HCT116 (cell line): Measurements from ENCODE around the gene CLEC10A. TPM values are rescaled to one million over a fixed set of nuclear protein-coding genes. Genes with fewer than 3 reads are reported as not detected.

ENCODE experiments used
- ATAC-seq: fragments of 200-7000 bp; cut with Tn5 transposase; 2 replicates; pipeline ENCODE4 v1.9.1; 2020; ENCODE audit warnings: mild to moderate bottlenecking, moderate library complexity
- BruUV-seq: library from RNA; stranded (reverse); fragments of 400-500 nt; replicated peaks from 2 replicates; lab custom pipeline; 2021; lab: Mats Ljungman, UMichigan
- CTCF ChIA-PET: fragments of 300-600 bp; sonication (Branson Sonifier 250); formaldehyde crosslinking; loops from one replicate; lab custom pipeline; 2021; ENCODE audit warnings: antibody characterized with exemption; lab: Charles Lee
- POLR2A ChIA-PET: fragments of 300-600, 350-600 bp; sonication (Branson Sonifier 250); formaldehyde crosslinking; loops from one replicate; lab custom pipeline; 2021; ENCODE audit warnings: antibody characterized with exemption; lab: Charles Lee
- RAD21 ChIA-PET, 2 experiments: fragments of 300-600 bp; sonication (Branson Sonifier 250); formaldehyde crosslinking; loops; one replicate each; lab custom pipeline; 2023; ENCODE audit warnings: low total read pairs in 2 of 2; ENCODE audit not compliant: uncharacterized antibody in 2 of 2, unreplicated experiment in 2 of 2, low non-redundant PET in 1 of 2; lab: Charles Lee
- DNase-seq: peaks from one replicate; pipeline ENCODE4 v3.0.0-alpha.2; 2010; ENCODE audit warnings: low read depth, low spot score
- H2AFZ ChIP-seq: fragments of 200-600 bp; shearing (Covaris generic), sonication (generic); 2 replicates; pipeline ENCODE4 v1.6.1; 2017; ENCODE audit warnings: low read depth, mixed run types, mixed read lengths, antibody characterized with exemption, low read length; ENCODE audit not compliant: poor library complexity, severe bottlenecking
- H3K27ac ChIP-seq: 2 replicates; pipeline ENCODE4 v1.5.1; 2012; ENCODE audit warnings: low read depth, low read length
- H3K27me3 ChIP-seq: fragments of 200-600 bp; sonication (generic); 2 replicates; pipeline ENCODE4 v1.6.1; 2016; ENCODE audit warnings: mixed run types, low read length, mixed read lengths; ENCODE audit not compliant: insufficient read depth
- H3K36me3 ChIP-seq, 2 experiments: fragments of 200-500 bp in 1 of 2; fragments of 200-600 bp in 1 of 2; sonication (Bioruptor generic) in 1 of 2; sonication (generic) in 1 of 2; 2 replicates each; pipeline versions ENCODE4 v1.5.1 to v1.6.1; 2014 to 2016; ENCODE audit warnings: low read length in 2 of 2, inconsistent platforms in 1 of 2, mixed read lengths in 1 of 2, mixed run types in 1 of 2; ENCODE audit not compliant: insufficient read depth in 2 of 2, control insufficient read depth in 1 of 2
- H3K4me1 ChIP-seq, 2 experiments: fragments of 200-600 bp in 1 of 2; sonication (generic) in 1 of 2; 2 replicates each; pipeline versions ENCODE4 v1.5.1 to v1.6.1; 2012 to 2017; ENCODE audit warnings: low read length in 2 of 2, inconsistent platforms in 1 of 2, mild to moderate bottlenecking in 1 of 2, mixed read lengths in 1 of 2, mixed run types in 1 of 2, moderate library complexity in 1 of 2; ENCODE audit not compliant: insufficient read depth in 2 of 2, control insufficient read depth in 1 of 2
- H3K4me2 ChIP-seq: fragments of 200-600 bp; sonication (generic); 2 replicates; pipeline ENCODE4 v1.6.1; 2017; ENCODE audit warnings: mixed run types, low read length, mixed read lengths
- H3K4me3 ChIP-seq, 2 experiments: fragments of 200-600 bp in 1 of 2; sonication (generic) in 1 of 2; replicated peaks in 1 of 2; 2 replicates each; pipeline ENCODE4 v1.5.1; 2011 to 2016; ENCODE audit warnings: low read length in 2 of 2, control low read depth in 1 of 2, low read depth in 1 of 2, mild to moderate bottlenecking in 1 of 2, mixed read lengths in 1 of 2, mixed run types in 1 of 2
- H3K79me2 ChIP-seq: fragments of 200-600 bp; sonication (generic); 2 replicates; pipeline ENCODE4 v1.6.1; 2017; ENCODE audit warnings: mild to moderate bottlenecking, mixed run types, low read length, moderate library complexity, mixed read lengths; ENCODE audit not compliant: insufficient read depth
- H3K9ac ChIP-seq: fragments of 200-600 bp; sonication (generic); 2 replicates; pipeline ENCODE4 v1.6.1; 2016; ENCODE audit warnings: low read length, mixed read lengths
- H3K9me2 ChIP-seq: fragments of 200-600 bp; sonication (generic), shearing (Covaris generic); 2 replicates; pipeline ENCODE4 v1.6.1; 2017; ENCODE audit warnings: mixed run types, mild to moderate bottlenecking, moderate library complexity; ENCODE audit not compliant: insufficient read depth
- H3K9me3 ChIP-seq, 2 experiments: fragments of 200-500 bp in 1 of 2; fragments of 200-600 bp in 1 of 2; sonication (Bioruptor generic) in 1 of 2; sonication (generic) in 1 of 2; 2 replicates each; pipeline ENCODE4 v1.6.1; 2014 to 2017; ENCODE audit warnings: low read length in 2 of 2, mixed read lengths in 2 of 2, inconsistent platforms in 1 of 2, low read depth in 1 of 2, mild to moderate bottlenecking in 1 of 2, mixed run types in 1 of 2, moderate library complexity in 1 of 2; ENCODE audit not compliant: control insufficient read depth in 1 of 2, insufficient read depth in 1 of 2
- H4K20me1 ChIP-seq: fragments of 200-600 bp; sonication (generic), shearing (Covaris generic); 2 replicates; pipeline ENCODE4 v1.6.1; 2017; ENCODE audit warnings: mixed run types, mild to moderate bottlenecking, moderate library complexity; ENCODE audit not compliant: insufficient read depth
- CBX3 ChIP-seq: IDR thresholded peaks from 2 replicates; pipeline ENCODE4 v1.6.1; 2012; ENCODE audit warnings: low read depth
- CEBPB ChIP-seq: IDR thresholded peaks from 2 replicates; pipeline ENCODE4 v1.6.1; 2012; ENCODE audit warnings: low read depth
- EGR1 ChIP-seq: IDR thresholded peaks from 2 replicates; pipeline ENCODE4 v1.6.1; 2012; ENCODE audit warnings: low read depth
- EZH2 ChIP-seq: fragments of 200-600 bp; sonication (generic); IDR thresholded peaks from 2 replicates; pipeline ENCODE4 v1.6.1; 2017; ENCODE audit warnings: antibody characterized with exemption, mixed run types
- EZH2phosphoT487 ChIP-seq: fragments of 200-600 bp; IDR thresholded peaks from 2 replicates; pipeline ENCODE4 v1.6.1; 2018; ENCODE audit warnings: antibody characterized with exemption, borderline replicate concordance
- JUND ChIP-seq: IDR thresholded peaks from 2 replicates; pipeline ENCODE4 v1.6.1; 2012
- POLR2AphosphoS5 ChIP-seq: IDR thresholded peaks from 2 replicates; pipeline ENCODE4 v1.6.1; 2011; ENCODE audit warnings: mild to moderate bottlenecking, low read depth, low read length, moderate library complexity
- RAD21 ChIP-seq: IDR thresholded peaks from 2 replicates; pipeline ENCODE4 v1.6.1; 2012; ENCODE audit warnings: low read depth, mild to moderate bottlenecking
- YY1 ChIP-seq: IDR thresholded peaks from 2 replicates; pipeline ENCODE4 v1.6.1; 2011; ENCODE audit warnings: low read length, low read depth, moderate library complexity, mild to moderate bottlenecking; ENCODE audit not compliant: insufficient replicate concordance; ENCODE audit errors: extremely low read depth
- ZFX ChIP-seq: fragments of 450-650 bp; IDR thresholded peaks from 2 replicates; pipeline ENCODE4 v1.6.1; 2017
- ZNF274 ChIP-seq: fragments of 200-500 bp; sonication (Bioruptor generic); IDR thresholded peaks from 2 replicates; pipeline ENCODE4 v1.6.1; 2014; ENCODE audit warnings: mild to moderate bottlenecking, low read depth, low read length, inconsistent platforms
- intact Hi-C: fragments of 100-400 bp; cut with micrococcal nuclease; formaldehyde crosslinking; loops from 2 replicates; pipeline ENCODE4 v1.10.0; 2022
- total RNA-seq: library from RNA; stranded (reverse); gene quantifications from one replicate; pipeline ENCODE4 v1.2.1, GENCODE V29; 2021; ENCODE audit not compliant: unreplicated experiment
- TF ChIP-seq, protein P1 (sequence below): IDR thresholded peaks from 2 replicates; pipeline ENCODE4 v1.6.1; 2011; ENCODE audit warnings: mild to moderate bottlenecking, low read length, moderate library complexity; ENCODE audit not compliant: insufficient replicate concordance; ENCODE audit errors: extremely low read depth
- TF ChIP-seq, protein P2 (sequence below): IDR thresholded peaks from 2 replicates; pipeline ENCODE4 v1.6.1; 2012
- TF ChIP-seq, protein P3 (sequence below), 3 experiments: fragments of 200-600 bp in 1 of 3; sonication (generic) in 1 of 3; IDR thresholded peaks in 2 of 3; conservative IDR thresholded peaks in 1 of 3; 2 replicates each; pipeline ENCODE4 v1.5.1; 2012 to 2017; ENCODE audit warnings: low read depth in 2 of 3, low read length in 2 of 3, antibody characterized with exemption in 1 of 3, borderline replicate concordance in 1 of 3, control low read depth in 1 of 3, mild to moderate bottlenecking in 1 of 3, mixed read lengths in 1 of 3, mixed run types in 1 of 3, moderate library complexity in 1 of 3; ENCODE audit not compliant: insufficient read depth in 1 of 3
- TF ChIP-seq, protein P4 (sequence below): IDR thresholded peaks from 2 replicates; pipeline ENCODE4 v1.6.1; 2012; ENCODE audit warnings: low read depth

CLEC10A gene
- total RNA-seq, 1 experiment from 2014 or later, result not detected

DNA sequence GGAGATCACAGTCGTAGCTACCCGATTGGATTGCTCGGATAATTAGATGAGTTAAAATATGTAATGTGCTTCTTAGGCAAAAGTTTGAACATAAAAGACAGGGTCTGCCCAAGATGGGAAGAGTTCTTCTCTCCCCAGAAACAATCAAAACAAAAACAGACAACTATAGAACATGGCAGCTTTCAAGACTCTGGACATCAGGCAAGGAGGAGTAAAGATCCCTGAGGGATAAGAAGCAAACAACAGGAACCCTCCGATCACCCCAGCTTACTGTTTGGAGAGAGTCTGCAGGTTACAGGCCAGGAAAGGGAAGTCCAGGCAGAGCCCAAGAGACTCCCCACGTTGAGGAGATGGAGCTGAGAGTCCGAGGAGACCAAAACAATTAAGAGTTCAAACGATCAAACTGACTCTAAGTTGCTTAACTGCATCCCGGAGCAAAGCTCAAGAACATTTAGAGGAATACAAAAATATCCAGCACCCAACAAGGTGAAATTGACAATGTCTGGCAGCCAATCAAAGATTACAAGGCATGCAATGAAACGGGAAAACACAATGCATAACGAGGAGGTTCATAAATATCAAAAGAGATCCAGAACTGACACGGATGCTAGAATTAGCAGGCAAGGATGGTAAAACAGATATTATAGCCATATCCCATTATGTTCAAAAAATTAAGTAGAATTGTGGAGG is 30.7 kb upstream of the CLEC10A start (continued):
- no peak for TF ChIP-seq EZH2phosphoT487

DNA sequence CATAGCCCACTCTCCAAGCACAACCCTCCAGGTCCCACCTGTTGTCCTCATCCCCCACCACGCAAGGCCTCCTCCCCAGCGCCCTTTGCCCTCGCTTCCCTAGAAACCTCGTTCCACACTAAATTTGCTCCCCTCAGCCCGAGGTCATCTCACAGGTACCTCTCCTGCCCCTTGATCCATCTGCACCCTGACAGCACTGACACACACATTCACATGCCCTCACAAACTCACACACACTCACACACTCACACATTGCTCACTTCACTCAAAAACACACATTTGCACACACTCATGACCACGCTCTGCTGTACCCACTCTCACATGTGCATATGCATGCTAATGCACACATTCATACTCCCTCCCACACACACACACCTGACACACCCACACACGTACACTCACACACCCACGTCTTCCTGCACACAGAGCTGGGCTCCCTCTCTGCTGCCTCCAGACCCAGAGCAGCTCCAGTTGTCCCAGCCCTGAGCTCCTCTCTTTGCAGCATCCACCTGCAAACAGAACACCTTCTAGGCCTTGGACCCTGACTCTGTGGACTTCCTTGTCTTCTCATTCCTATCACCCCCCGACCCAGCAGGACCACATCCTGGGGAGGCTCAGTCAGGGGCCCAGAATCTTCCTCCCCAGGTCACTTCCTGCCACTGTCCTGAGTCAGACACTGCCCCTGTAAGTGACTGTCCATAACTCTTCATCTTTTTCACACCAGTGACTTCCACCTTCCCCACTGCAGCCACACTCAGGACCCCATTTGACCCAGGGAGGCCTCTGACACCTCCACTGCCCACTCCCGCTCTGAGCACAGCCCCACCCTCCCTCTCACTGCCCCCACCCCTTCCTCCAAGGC is 29.6 kb upstream of the CLEC10A start:
- CTCF ChIA-PET, result no interaction called here
- no TSS peak for BruUV-seq
- TF ChIP-seq YY1, result no peak
- TF ChIP-seq, protein P1, sequence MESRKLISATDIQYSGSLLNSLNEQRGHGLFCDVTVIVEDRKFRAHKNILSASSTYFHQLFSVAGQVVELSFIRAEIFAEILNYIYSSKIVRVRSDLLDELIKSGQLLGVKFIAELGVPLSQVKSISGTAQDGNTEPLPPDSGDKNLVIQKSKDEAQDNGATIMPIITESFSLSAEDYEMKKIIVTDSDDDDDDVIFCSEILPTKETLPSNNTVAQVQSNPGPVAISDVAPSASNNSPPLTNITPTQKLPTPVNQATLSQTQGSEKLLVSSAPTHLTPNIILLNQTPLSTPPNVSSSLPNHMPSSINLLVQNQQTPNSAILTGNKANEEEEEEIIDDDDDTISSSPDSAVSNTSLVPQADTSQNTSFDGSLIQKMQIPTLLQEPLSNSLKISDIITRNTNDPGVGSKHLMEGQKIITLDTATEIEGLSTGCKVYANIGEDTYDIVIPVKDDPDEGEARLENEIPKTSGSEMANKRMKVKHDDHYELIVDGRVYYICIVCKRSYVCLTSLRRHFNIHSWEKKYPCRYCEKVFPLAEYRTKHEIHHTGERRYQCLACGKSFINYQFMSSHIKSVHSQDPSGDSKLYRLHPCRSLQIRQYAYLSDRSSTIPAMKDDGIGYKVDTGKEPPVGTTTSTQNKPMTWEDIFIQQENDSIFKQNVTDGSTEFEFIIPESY, result no peak
- TF ChIP-seq EZH2phosphoT487, result no peak
- no peak for TF ChIP-seq EGR1
- no peak for TF ChIP-seq CBX3
- TF ChIP-seq CEBPB, result no peak
- no peak for TF ChIP-seq RAD21
- no peak for TF ChIP-seq ZNF274
- no peak for TF ChIP-seq POLR2AphosphoS5
- TF ChIP-seq, protein P2, sequence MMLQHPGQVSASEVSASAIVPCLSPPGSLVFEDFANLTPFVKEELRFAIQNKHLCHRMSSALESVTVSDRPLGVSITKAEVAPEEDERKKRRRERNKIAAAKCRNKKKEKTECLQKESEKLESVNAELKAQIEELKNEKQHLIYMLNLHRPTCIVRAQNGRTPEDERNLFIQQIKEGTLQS, result no peak
- TF ChIP-seq, protein P3, sequence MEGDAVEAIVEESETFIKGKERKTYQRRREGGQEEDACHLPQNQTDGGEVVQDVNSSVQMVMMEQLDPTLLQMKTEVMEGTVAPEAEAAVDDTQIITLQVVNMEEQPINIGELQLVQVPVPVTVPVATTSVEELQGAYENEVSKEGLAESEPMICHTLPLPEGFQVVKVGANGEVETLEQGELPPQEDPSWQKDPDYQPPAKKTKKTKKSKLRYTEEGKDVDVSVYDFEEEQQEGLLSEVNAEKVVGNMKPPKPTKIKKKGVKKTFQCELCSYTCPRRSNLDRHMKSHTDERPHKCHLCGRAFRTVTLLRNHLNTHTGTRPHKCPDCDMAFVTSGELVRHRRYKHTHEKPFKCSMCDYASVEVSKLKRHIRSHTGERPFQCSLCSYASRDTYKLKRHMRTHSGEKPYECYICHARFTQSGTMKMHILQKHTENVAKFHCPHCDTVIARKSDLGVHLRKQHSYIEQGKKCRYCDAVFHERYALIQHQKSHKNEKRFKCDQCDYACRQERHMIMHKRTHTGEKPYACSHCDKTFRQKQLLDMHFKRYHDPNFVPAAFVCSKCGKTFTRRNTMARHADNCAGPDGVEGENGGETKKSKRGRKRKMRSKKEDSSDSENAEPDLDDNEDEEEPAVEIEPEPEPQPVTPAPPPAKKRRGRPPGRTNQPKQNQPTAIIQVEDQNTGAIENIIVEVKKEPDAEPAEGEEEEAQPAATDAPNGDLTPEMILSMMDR (IDR thresholded peaks at IDR 0.05 in 2 of 3, conservative IDR thresholded peaks at IDR 0.05 in 1 of 3; ENCODE audit: borderline replicate concordance in 1 of 3, insufficient read depth in 1 of 3, low read depth in 2 of 3, low read length in 2 of 3), result no peak
- no peak for TF ChIP-seq JUND
- no peak for TF ChIP-seq EZH2
- TF ChIP-seq, protein P4, sequence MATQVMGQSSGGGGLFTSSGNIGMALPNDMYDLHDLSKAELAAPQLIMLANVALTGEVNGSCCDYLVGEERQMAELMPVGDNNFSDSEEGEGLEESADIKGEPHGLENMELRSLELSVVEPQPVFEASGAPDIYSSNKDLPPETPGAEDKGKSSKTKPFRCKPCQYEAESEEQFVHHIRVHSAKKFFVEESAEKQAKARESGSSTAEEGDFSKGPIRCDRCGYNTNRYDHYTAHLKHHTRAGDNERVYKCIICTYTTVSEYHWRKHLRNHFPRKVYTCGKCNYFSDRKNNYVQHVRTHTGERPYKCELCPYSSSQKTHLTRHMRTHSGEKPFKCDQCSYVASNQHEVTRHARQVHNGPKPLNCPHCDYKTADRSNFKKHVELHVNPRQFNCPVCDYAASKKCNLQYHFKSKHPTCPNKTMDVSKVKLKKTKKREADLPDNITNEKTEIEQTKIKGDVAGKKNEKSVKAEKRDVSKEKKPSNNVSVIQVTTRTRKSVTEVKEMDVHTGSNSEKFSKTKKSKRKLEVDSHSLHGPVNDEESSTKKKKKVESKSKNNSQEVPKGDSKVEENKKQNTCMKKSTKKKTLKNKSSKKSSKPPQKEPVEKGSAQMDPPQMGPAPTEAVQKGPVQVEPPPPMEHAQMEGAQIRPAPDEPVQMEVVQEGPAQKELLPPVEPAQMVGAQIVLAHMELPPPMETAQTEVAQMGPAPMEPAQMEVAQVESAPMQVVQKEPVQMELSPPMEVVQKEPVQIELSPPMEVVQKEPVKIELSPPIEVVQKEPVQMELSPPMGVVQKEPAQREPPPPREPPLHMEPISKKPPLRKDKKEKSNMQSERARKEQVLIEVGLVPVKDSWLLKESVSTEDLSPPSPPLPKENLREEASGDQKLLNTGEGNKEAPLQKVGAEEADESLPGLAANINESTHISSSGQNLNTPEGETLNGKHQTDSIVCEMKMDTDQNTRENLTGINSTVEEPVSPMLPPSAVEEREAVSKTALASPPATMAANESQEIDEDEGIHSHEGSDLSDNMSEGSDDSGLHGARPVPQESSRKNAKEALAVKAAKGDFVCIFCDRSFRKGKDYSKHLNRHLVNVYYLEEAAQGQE, result no peak
- TF ChIP-seq ZFX, result no peak

More for the DNA sequence above, 29.6 kb upstream of the CLEC10A start:
- Histone ChIP-seq H3K4me1 (no peaks in the 10 kb centered on the region), H3K27me3 (no peaks in the 10 kb centered on the region), H3K27ac (no peak overlapping the region), H3K9ac (no peak overlapping the region), H3K36me3 (no peaks in the 10 kb centered on the region), H3K79me2 (no peaks in the 10 kb centered on the region), H3K9me2 (no peaks in the 10 kb centered on the region), H2AFZ (no peak overlapping the region), H3K4me3 (no peak overlapping the region), H4K20me1 (no peaks in the 10 kb centered on the region), H3K4me2 (no peak overlapping the region), H3K9me3 (no peaks in the 10 kb centered on the region)
- ChIA-PET RAD21 (no interaction called here), POLR2A (interaction anchor here (0.6 kb wide), 1 partner anchor 67 kb away, joined by 4 read pairs; no protein-coding TSS in a partner anchor)
- no peak for DNase-seq
- intact Hi-C loops, result no loop called here
- no peak for ATAC-seq
